Upper lobe of left lung (tissue), 4 donors: ENCODE results near the gene ACTL8.

Experiments used
- CTCF ChIP-seq, 6 experiments: fragments of 450-650 bp in 4 of 6; fragments of 200-600 bp in 2 of 6; sonication (generic) in 2 of 6; IDR thresholded peaks; one replicate each; pipeline ENCODE4 v1.5.1; 2016 to 2019; ENCODE audit warnings: antibody characterized with exemption in 6 of 6
- POLR2A ChIP-seq, 4 donors: fragments of 450-650 bp; IDR thresholded peaks; one replicate each; pipeline ENCODE4 v1.5.1; 2016 to 2017; ENCODE audit warnings: antibody characterized with exemption in 4 of 4, mild to moderate bottlenecking in 2 of 4
- POLR2AphosphoS5 ChIP-seq, 2 donors: sonication (generic); formaldehyde crosslinking; IDR thresholded peaks; one replicate each; pipeline ENCODE4 v1.5.1; 2017; ENCODE audit warnings: antibody characterized with exemption in 2 of 2

- TF ChIP-seq POLR2A (IDR thresholded peaks at IDR 0.05) = no peak
- TF ChIP-seq CTCF (IDR thresholded peaks at IDR 0.05) = no peak
- no peak for TF ChIP-seq POLR2AphosphoS5 (IDR thresholded peaks at IDR 0.05)
These were observed 15.8 kb downstream of the ACTL8 start for GRCh38 chr1:17770983-17771382.
